GM23248 (cell line): ENCODE measurements around the gene MRPS24. TPM values are rescaled to one million over a fixed set of nuclear protein-coding genes. Genes with fewer than 3 reads are reported as not detected.
"Not testable (repeated sequence)": the region's sequence is repeated elsewhere in the genome, so short reads cannot be mapped to it uniquely, and the experiment has no call there.

ENCODE experiments used
- DNase-seq: peaks from one replicate; pipeline ENCODE4 v3.0.0-alpha.2; 2015
- H2AFZ ChIP-seq: fragments of 200-600 bp; sonication (generic); 2 replicates; pipeline ENCODE4 v1.6.1; 2016; ENCODE audit warnings: antibody characterized with exemption
- H3F3A ChIP-seq: fragments of 200-600 bp; sonication (generic); 2 replicates; pipeline ENCODE4 v1.6.1; 2016; ENCODE audit warnings: mild to moderate bottlenecking, antibody characterized with exemption, mixed run types; ENCODE audit not compliant: insufficient read depth
- H3K27ac ChIP-seq: fragments of 200-600 bp; sonication (generic); 2 replicates; pipeline ENCODE4 v1.5.1; 2016; ENCODE audit warnings: mild to moderate bottlenecking
- H3K27me3 ChIP-seq: fragments of 200-600 bp; sonication (generic); replicated peaks from 2 replicates; pipeline ENCODE4 v1.6.1; 2016; ENCODE audit warnings: mild to moderate bottlenecking; ENCODE audit not compliant: insufficient read depth
- H3K36me3 ChIP-seq: fragments of 200-600 bp; sonication (generic); 2 replicates; pipeline ENCODE4 v1.6.1; 2016; ENCODE audit warnings: low read depth, mild to moderate bottlenecking
- H3K4me1 ChIP-seq: fragments of 200-600 bp; sonication (generic); 2 replicates; pipeline ENCODE4 v1.6.1; 2016; ENCODE audit warnings: mild to moderate bottlenecking; ENCODE audit not compliant: insufficient read depth
- H3K4me2 ChIP-seq: fragments of 200-600 bp; sonication (generic); one replicate; pipeline ENCODE4 v1.6.1; 2016; ENCODE audit warnings: mild to moderate bottlenecking; ENCODE audit not compliant: unreplicated experiment
- H3K4me3 ChIP-seq: fragments of 200-600 bp; sonication (generic); 2 replicates; pipeline ENCODE4 v1.5.1; 2016; ENCODE audit warnings: mild to moderate bottlenecking
- H3K79me2 ChIP-seq: fragments of 200-600 bp; sonication (generic); 2 replicates; pipeline ENCODE4 v1.6.1; 2016; ENCODE audit warnings: mild to moderate bottlenecking; ENCODE audit not compliant: insufficient read depth
- H3K9ac ChIP-seq: fragments of 200-600 bp; sonication (generic); 2 replicates; pipeline ENCODE4 v1.6.1; 2016; ENCODE audit warnings: mild to moderate bottlenecking
- H3K9me2 ChIP-seq: fragments of 200-600 bp; sonication (generic); 2 replicates; pipeline ENCODE4 v1.6.1; 2016; ENCODE audit warnings: mixed run types, mild to moderate bottlenecking, moderate library complexity; ENCODE audit not compliant: insufficient read depth
- H3K9me3 ChIP-seq: fragments of 200-600 bp; sonication (generic); one replicate; pipeline ENCODE4 v1.6.1; 2017; ENCODE audit warnings: low read depth
- H4K20me1 ChIP-seq: fragments of 200-600 bp; sonication (generic); 2 replicates; pipeline ENCODE4 v1.6.0; 2016; ENCODE audit not compliant: insufficient read depth
- EZH2 ChIP-seq: fragments of 200-600 bp; sonication (generic); IDR thresholded peaks from 2 replicates; pipeline ENCODE4 v1.6.1; 2018; ENCODE audit warnings: antibody characterized with exemption, mild to moderate bottlenecking; ENCODE audit not compliant: insufficient read depth, poor library complexity, severe bottlenecking
- EZH2phosphoT487 ChIP-seq: fragments of 200-600 bp; sonication (generic); IDR thresholded peaks from 2 replicates; pipeline ENCODE4 v1.6.1; 2018; ENCODE audit warnings: antibody characterized with exemption, moderate library complexity, mild to moderate bottlenecking, low read depth; ENCODE audit not compliant: insufficient read depth
- WGBS, 2 experiments: methylation state at CpG; one replicate each; pipeline ENCODE4 v1.1.6; 2015 to 2017; ENCODE audit warnings: low lambda C conversion rate in 2 of 2, low coverage in 1 of 2; ENCODE audit errors: missing lambda C conversion rate in 2 of 2; 5-methylcytosine and 5-hydroxymethylcytosine counted together
- in situ Hi-C: fragments of 300-500 bp; cut with MboI; formaldehyde crosslinking; loops from 2 replicates; pipeline ENCODE4 v1.15.0; 2020
- polyA plus RNA-seq: library from polyadenylated mRNA; unstranded; fragments of >200 nt; fragmentation: Nextera tagmentation; extraction: Ambion mirVana; gene quantifications from 2 replicates; pipeline ENCODE4 v1.2.1, GENCODE V29; 2016
- total RNA-seq: library from RNA; depleted of rRNA; stranded (reverse); fragments of >200 nt; shearing (Covaris generic); gene quantifications from 2 replicates; pipeline ENCODE4 v1.2.3, GENCODE V29; 2014

Gene MRPS24
- total and polyA plus RNA-seq, 2 experiments from 2014 or later = 113 to 163 TPM

GRCh38 chr7:43844257-43844656 is 25.1 kb downstream of the MRPS24 start:
- H3F3A ChIP-seq = peaks cover 7% of the 10 kb centered on the region; the same call in 1 of the 2 replicates
- H3K9ac ChIP-seq = no peak overlapping the region
- H3K4me2 ChIP-seq = no peak overlapping the region
- TF ChIP-seq EZH2phosphoT487 (no peak), EZH2 (no peak)
- H3K9me3 ChIP-seq = no peaks in the 10 kb centered on the region
- no peak overlapping the region for H3K4me3 ChIP-seq
- H3K79me2 ChIP-seq = no peaks in the 10 kb centered on the region
- H3K27me3 ChIP-seq = no peaks in the 10 kb centered on the region
- 3 to 5% methylated on average over 2 of the region's 2 CpGs for WGBS, 2 experiments
- no peaks in the 10 kb centered on the region for H3K36me3 ChIP-seq
- in situ Hi-C loops = loop anchor here (25.0 kb wide), 1 partner anchor 257 kb away; the partner anchor contains the start of gene STK17A
- H3K27ac ChIP-seq = no peak overlapping the region
- no peaks in the 10 kb centered on the region for H4K20me1 ChIP-seq
- H3K9me2 ChIP-seq = no peaks in the 10 kb centered on the region
- H2AFZ ChIP-seq = no peak overlapping the region
- peak; percentile 60 for DNase-seq
- H3K4me1 ChIP-seq = no peaks in the 10 kb centered on the region

- Histone ChIP-seq H3K9me3 (no peaks in the 10 kb centered on the region), H2AFZ (no peak overlapping the region), H4K20me1 (no peaks in the 10 kb centered on the region), H3K4me1 (no peaks in the 10 kb centered on the region), H3K4me2 (no peak overlapping the region), H3K27me3 (no peaks in the 10 kb centered on the region), H3K79me2 (no peaks in the 10 kb centered on the region), H3K9me2 (no peaks in the 10 kb centered on the region), H3K4me3 (no peak overlapping the region), H3K9ac (no peak overlapping the region), H3F3A (peaks cover 7% of the 10 kb centered on the region; the same call in 1 of the 2 replicates), H3K27ac (no peak overlapping the region), H3K36me3 (no peaks in the 10 kb centered on the region)
- 96 to 98% methylated on average over 4 of the region's 4 CpGs for WGBS, 2 experiments
- TF ChIP-seq EZH2 (no peak), EZH2phosphoT487 (no peak)
- no peak for DNase-seq
- in situ Hi-C loops = loop anchor here (25.0 kb wide), 1 partner anchor 256 kb away; the partner anchor contains the start of gene STK17A
These were observed 26.0 kb downstream of the MRPS24 start for GRCh38 chr7:43843296-43843695.

GRCh38 chr7:43838201-43838658 is 31.1 kb downstream of the MRPS24 start:
- no peaks in the 10 kb centered on the region for H3K36me3 ChIP-seq
- no peaks in the 10 kb centered on the region for H3K4me1 ChIP-seq
- peak overlapping the region; percentile 67; the same call in 1 of the 2 replicates for H3K4me3 ChIP-seq
- no peak for TF ChIP-seq EZH2phosphoT487
- no peak for TF ChIP-seq EZH2
- H4K20me1 ChIP-seq = no peaks in the 10 kb centered on the region
- no peaks in the 10 kb centered on the region for H3K9me2 ChIP-seq
- H3K9ac ChIP-seq = peak overlapping the region; percentile 66
- H3K79me2 ChIP-seq = no peaks in the 10 kb centered on the region
- peak overlapping the region; percentile 92 for H3K4me2 ChIP-seq
- H2AFZ ChIP-seq = peak overlapping the region; percentile 91
- H3K9me3 ChIP-seq = no peaks in the 10 kb centered on the region
- H3K27ac ChIP-seq = no peak overlapping the region
- 65 to 69% methylated on average over 9 of the region's 9 CpGs for WGBS, 2 experiments
- in situ Hi-C loops = loop anchor here (25.0 kb wide), 1 partner anchor 251 kb away; the partner anchor contains the start of gene STK17A
- DNase-seq = no peak
- H3K27me3 ChIP-seq = no peaks in the 10 kb centered on the region
- H3F3A ChIP-seq = peaks cover 5% of the 10 kb centered on the region; the same call in 1 of the 2 replicates

- Histone ChIP-seq H3K36me3 (no peaks in the 10 kb centered on the region), H4K20me1 (no peaks in the 10 kb centered on the region), H3K9me3 (no peaks in the 10 kb centered on the region), H3K79me2 (no peaks in the 10 kb centered on the region), H3K9me2 (no peaks in the 10 kb centered on the region), H3K4me2 (no peak overlapping the region), H3K4me3 (no peak overlapping the region), H3F3A (peaks cover 5% of the 10 kb centered on the region; the same call in 1 of the 2 replicates), H3K27ac (no peak overlapping the region), H2AFZ (peak overlapping the region; percentile 50; the same call in 1 of the 2 replicates), H3K9ac (no peak overlapping the region), H3K4me1 (no peaks in the 10 kb centered on the region), H3K27me3 (no peaks in the 10 kb centered on the region)
- peak; percentile 25 for DNase-seq
- TF ChIP-seq EZH2 = no peak
- TF ChIP-seq EZH2phosphoT487 = no peak
- 69 to 71% methylated on average over 8 of the region's 8 CpGs for WGBS, 2 experiments
- in situ Hi-C loops = loop anchor here (25.0 kb wide), 1 partner anchor 247 kb away; the partner anchor contains the start of gene STK17A
These were observed 34.7 kb downstream of the MRPS24 start for GRCh38 chr7:43834463-43835251.

GRCh38 chr7:43830917-43831316 is 38.4 kb downstream of the MRPS24 start:
- in situ Hi-C loops = loop anchor here (25.0 kb wide), 1 partner anchor 244 kb away; the partner anchor contains the start of gene STK17A

More at GRCh38 chr7:43830917-43831316, 38.4 kb downstream of the MRPS24 start:
- H3K27ac ChIP-seq, H2AFZ ChIP-seq, H3K4me3 ChIP-seq, H3K9me2 ChIP-seq, H3F3A ChIP-seq, H3K9me3 ChIP-seq, H3K4me2 ChIP-seq, H3K36me3 ChIP-seq, H3K9ac ChIP-seq, H3K4me1 ChIP-seq, H4K20me1 ChIP-seq, H3K79me2 ChIP-seq, DNase-seq: not testable (repeated sequence)
- H3K27me3 ChIP-seq = peaks cover 17% of the 10 kb centered on the region
